Neural progenitor cell (in vitro differentiated cells): ENCODE data around the gene MRPS21.

Experiments
- CTCF ChIP-seq: fragments of 200-600 bp; sonication (generic); IDR thresholded peaks from 2 replicates; pipeline ENCODE4 v1.5.1; 2017; ENCODE audit warnings: antibody characterized with exemption, mild to moderate bottlenecking
- EZH2 ChIP-seq: fragments of 200-600 bp; sonication (generic); IDR thresholded peaks from 2 replicates; pipeline ENCODE4 v1.6.1; 2017; ENCODE audit warnings: antibody characterized with exemption, mild to moderate bottlenecking, moderate library complexity
- EZH2phosphoT487 ChIP-seq: fragments of 200-600 bp; sonication (generic); IDR thresholded peaks from 2 replicates; pipeline ENCODE4 v1.6.1; 2017; ENCODE audit warnings: antibody characterized with exemption

DNA sequence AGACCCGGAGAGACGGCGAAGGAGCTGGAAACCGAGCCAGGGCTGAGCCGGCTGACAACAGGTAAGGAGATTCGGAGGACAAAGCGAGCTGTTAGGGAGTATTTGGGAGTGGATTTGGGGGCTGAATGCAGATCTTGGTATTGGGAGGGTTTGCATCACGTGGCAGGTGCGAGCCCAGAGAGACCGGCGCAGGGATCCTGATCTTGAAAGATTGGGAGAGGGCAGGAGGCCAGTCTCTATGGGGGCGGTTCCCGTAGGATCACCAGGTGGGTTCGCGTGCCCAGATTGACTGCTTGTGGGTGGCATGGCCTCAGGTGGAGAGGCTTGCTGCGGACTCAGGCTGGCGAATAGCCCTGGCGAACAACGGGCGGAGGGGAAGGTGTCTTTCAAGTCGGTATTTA lies 11.1 kb upstream of the MRPS21 start:
- no peak for TF ChIP-seq EZH2
- TF ChIP-seq EZH2phosphoT487, result no peak
- TF ChIP-seq CTCF, result no peak
